ENCODE measurements around the gene RPP14. TPM values are rescaled to one million over a fixed set of nuclear protein-coding genes. Genes with fewer than 3 reads are reported as not detected.

The RPP14 gene
- total and polyA plus RNA-seq, 10 of the 15 experiments (the other 5 are each of a cell fraction or from before 2014, with no cell fraction given): 9.1 to 21.2 (median 12.7) TPM

GRCh38 chr3:58305882-58306711, at the start of gene RPP14, which contains the start of gene HTD2 (continued):
- TF ChIP-seq, protein P1, sequence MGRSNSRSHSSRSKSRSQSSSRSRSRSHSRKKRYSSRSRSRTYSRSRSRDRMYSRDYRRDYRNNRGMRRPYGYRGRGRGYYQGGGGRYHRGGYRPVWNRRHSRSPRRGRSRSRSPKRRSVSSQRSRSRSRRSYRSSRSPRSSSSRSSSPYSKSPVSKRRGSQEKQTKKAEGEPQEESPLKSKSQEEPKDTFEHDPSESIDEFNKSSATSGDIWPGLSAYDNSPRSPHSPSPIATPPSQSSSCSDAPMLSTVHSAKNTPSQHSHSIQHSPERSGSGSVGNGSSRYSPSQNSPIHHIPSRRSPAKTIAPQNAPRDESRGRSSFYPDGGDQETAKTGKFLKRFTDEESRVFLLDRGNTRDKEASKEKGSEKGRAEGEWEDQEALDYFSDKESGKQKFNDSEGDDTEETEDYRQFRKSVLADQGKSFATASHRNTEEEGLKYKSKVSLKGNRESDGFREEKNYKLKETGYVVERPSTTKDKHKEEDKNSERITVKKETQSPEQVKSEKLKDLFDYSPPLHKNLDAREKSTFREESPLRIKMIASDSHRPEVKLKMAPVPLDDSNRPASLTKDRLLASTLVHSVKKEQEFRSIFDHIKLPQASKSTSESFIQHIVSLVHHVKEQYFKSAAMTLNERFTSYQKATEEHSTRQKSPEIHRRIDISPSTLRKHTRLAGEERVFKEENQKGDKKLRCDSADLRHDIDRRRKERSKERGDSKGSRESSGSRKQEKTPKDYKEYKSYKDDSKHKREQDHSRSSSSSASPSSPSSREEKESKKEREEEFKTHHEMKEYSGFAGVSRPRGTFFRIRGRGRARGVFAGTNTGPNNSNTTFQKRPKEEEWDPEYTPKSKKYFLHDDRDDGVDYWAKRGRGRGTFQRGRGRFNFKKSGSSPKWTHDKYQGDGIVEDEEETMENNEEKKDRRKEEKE (IDR thresholded peaks at IDR 0.05): no peak
- no peak for TF ChIP-seq CHD1 (IDR thresholded peaks at IDR 0.05; ENCODE audit: low read depth, low read length)
- TF ChIP-seq ZBTB4 (CRISPR knock-in tag; IDR thresholded peaks at IDR 0.05): peak; percentile 84
- TF ChIP-seq ZNF274 (IDR thresholded peaks at IDR 0.05; ENCODE audit: insufficient read depth, insufficient read length): no peak
- TF ChIP-seq SPI1 (IDR thresholded peaks at IDR 0.05; ENCODE audit: borderline replicate concordance, insufficient read depth, low read depth, low read length): no peak

Data from GM12878 (cell line).